ENCODE results near the gene POLR2J. TPM values are rescaled to one million over a fixed set of nuclear protein-coding genes. Genes with fewer than 3 reads are reported as not detected.
"Not testable (repeated sequence)": the region's sequence is repeated elsewhere in the genome, so short reads cannot be mapped to it uniquely, and the experiment has no call there.

The POLR2J gene
- total and polyA plus RNA-seq, 5 experiments from 2014 or later = 44.3 to 112 (median 65.6) TPM

- H3K36me3 Mint-ChIP-seq, H3K4me3 Mint-ChIP-seq, ATAC-seq, POLR2A ChIA-PET, H3K27me3 Mint-ChIP-seq, H3K4me1 Mint-ChIP-seq, H3K9me3 Mint-ChIP-seq, H3K27ac Mint-ChIP-seq: not testable (repeated sequence)
- DNase-seq = peak in 1 of 10 donors; percentile 22
These were observed 3.2 kb upstream of the POLR2J start for GRCh38 chr7:102481962-102482361.

- peak in 4 of 10 donors; percentile 1 to 43 (median 14) for DNase-seq
- H3K9me3 Mint-ChIP-seq, POLR2A ChIA-PET, H3K4me1 Mint-ChIP-seq, ATAC-seq, H3K27me3 Mint-ChIP-seq, H3K36me3 Mint-ChIP-seq: not testable (repeated sequence)
- Mint-ChIP-seq H3K27ac (peak overlapping the region in 3 of 10 donors; percentile 31 to 92 (median 60)), H3K4me3 (peak overlapping the region in 2 of 10 donors; percentile 6 to 58)
These were observed 1.4 kb upstream of the POLR2J start for GRCh38 chr7:102479982-102480637.

- peak overlapping the region in 1 of 10 donors; percentile 66 for H3K4me3 Mint-ChIP-seq
- peak; percentile 5 to 14 for ATAC-seq
- H3K27ac Mint-ChIP-seq = peak overlapping the region in 1 of 10 donors; percentile 84
These were observed 475 bp upstream of the POLR2J start for GRCh38 chr7:102479209-102479584.

GRCh38 chr7:102474736-102475435 is 3.8 kb downstream of the POLR2J start:
- H3K9me3 Mint-ChIP-seq, H3K27me3 Mint-ChIP-seq, ATAC-seq, H3K36me3 Mint-ChIP-seq, H3K4me3 Mint-ChIP-seq, H3K27ac Mint-ChIP-seq, POLR2A ChIA-PET: not testable (repeated sequence)
- peak in 1 of 10 donors; percentile 8 for DNase-seq
- H3K4me1 Mint-ChIP-seq = peaks cover 0 to 12% (median 2%) of the 10 kb centered on the region in 4 donors

More at GRCh38 chr7:102479209-102479584, 475 bp upstream of the POLR2J start:
- H3K27me3 Mint-ChIP-seq, H3K9me3 Mint-ChIP-seq, DNase-seq, POLR2A ChIA-PET, H3K4me1 Mint-ChIP-seq, H3K36me3 Mint-ChIP-seq: not testable (repeated sequence)

- ATAC-seq, H3K4me3 Mint-ChIP-seq, H3K9me3 Mint-ChIP-seq, H3K27ac Mint-ChIP-seq, H3K27me3 Mint-ChIP-seq, POLR2A ChIA-PET, H3K36me3 Mint-ChIP-seq: not testable (repeated sequence)
- peak in 2 of 10 donors; percentile 0 to 43 for DNase-seq
- H3K4me1 Mint-ChIP-seq = peaks cover 0 to 11% (median 1%) of the 10 kb centered on the region in 4 donors
These were observed 4.6 kb downstream of the POLR2J start for GRCh38 chr7:102474116-102474515.

GRCh38 chr7:102473271-102473991 is 5.3 kb downstream of the POLR2J start:
- ATAC-seq = no peak
- H3K9me3 Mint-ChIP-seq = no peaks in the 10 kb centered on the region
- peaks cover 0 to 11% (median 1%) of the 10 kb centered on the region in 4 donors for H3K4me1 Mint-ChIP-seq
- peaks cover 0 to 10% (median 0%) of the 10 kb centered on the region in 3 donors for H3K36me3 Mint-ChIP-seq
- POLR2A ChIA-PET = interaction anchor here (0.5 to 0.9 kb wide), 2 partner anchors 40 to 73 kb away, joined by 3 to 4 read pairs; no protein-coding TSS in a partner anchor
- no peak overlapping the region for H3K4me3 Mint-ChIP-seq
- H3K27ac Mint-ChIP-seq = no peak overlapping the region
- peak in 2 of 10 donors; percentile 0 to 56 for DNase-seq
- H3K27me3 Mint-ChIP-seq = no peaks in the 10 kb centered on the region

GRCh38 chr7:102472126-102473041 is 6.3 kb downstream of the POLR2J start:
- H3K9me3 Mint-ChIP-seq = no peaks in the 10 kb centered on the region
- peak; percentile 8 to 25 for ATAC-seq

GRCh38 chr7:102471791-102472125 is 7.0 kb downstream of the POLR2J start:
- DNase-seq = peak in 1 of 10 donors; percentile 48
- H3K9me3 Mint-ChIP-seq = no peaks in the 10 kb centered on the region
- H3K36me3 Mint-ChIP-seq = peaks cover 0 to 14% (median 0%) of the 10 kb centered on the region in 3 donors
- no peak for ATAC-seq
- H3K27me3 Mint-ChIP-seq = no peaks in the 10 kb centered on the region
- H3K4me1 Mint-ChIP-seq = peaks cover 1 to 11% (median 3%) of the 10 kb centered on the region in 4 donors
- H3K27ac Mint-ChIP-seq = peak overlapping the region in 1 of 10 donors; percentile 78
- no peak overlapping the region for H3K4me3 Mint-ChIP-seq
- POLR2A ChIA-PET = interaction anchor here (0.5 to 1.7 kb wide), 3 partner anchors 8 to 75 kb away, joined by 3 to 6 read pairs (median 3); partner anchors contain the start of gene PRKRIP1

More at GRCh38 chr7:102472126-102473041, 6.3 kb downstream of the POLR2J start:
- POLR2A ChIA-PET = interaction anchor here (0.5 to 1.7 kb wide), 4 partner anchors 8 to 72 kb away, joined by 3 to 4 read pairs (median 3); no protein-coding TSS in a partner anchor
- DNase-seq = peak in 1 of 10 donors; percentile 58
- peak overlapping the region in 2 of 10 donors; percentile 60 to 78 for H3K27ac Mint-ChIP-seq
- H3K27me3 Mint-ChIP-seq = no peaks in the 10 kb centered on the region
- H3K36me3 Mint-ChIP-seq = peaks cover 0 to 10% (median 0%) of the 10 kb centered on the region in 3 donors
- H3K4me3 Mint-ChIP-seq = no peak overlapping the region
- peaks cover 0 to 11% (median 1%) of the 10 kb centered on the region in 4 donors for H3K4me1 Mint-ChIP-seq

- H3K27ac Mint-ChIP-seq = peak overlapping the region in 3 of 10 donors; percentile 14 to 48 (median 38)
These were observed 8.5 kb downstream of the POLR2J start for GRCh38 chr7:102469972-102470825.

GRCh38 chr7:102469351-102469971 is 9.3 kb downstream of the POLR2J start:
- H3K27ac Mint-ChIP-seq = peak overlapping the region in 1 of 10 donors; percentile 22
- H3K4me1 Mint-ChIP-seq = peaks cover 9 to 20% (median 16%) of the 10 kb centered on the region in 4 donors
- no peak overlapping the region for H3K4me3 Mint-ChIP-seq
- H3K9me3 Mint-ChIP-seq = no peaks in the 10 kb centered on the region
- POLR2A ChIA-PET = no interaction called here
- DNase-seq (peak in 1 of 10 donors; percentile 53), ATAC-seq (no peak)
- no peaks in the 10 kb centered on the region for H3K27me3 Mint-ChIP-seq
- H3K36me3 Mint-ChIP-seq = peaks cover 0 to 14% (median 0%) of the 10 kb centered on the region in 3 donors

More at GRCh38 chr7:102469972-102470825, 8.5 kb downstream of the POLR2J start:
- ATAC-seq (no peak), DNase-seq (peak in 1 of 10 donors; percentile 45)
- peak overlapping the region in 1 of 10 donors; percentile 34 for H3K4me3 Mint-ChIP-seq
- H3K9me3 Mint-ChIP-seq = no peaks in the 10 kb centered on the region
- peaks cover 9 to 17% (median 15%) of the 10 kb centered on the region in 4 donors for H3K4me1 Mint-ChIP-seq
- H3K36me3 Mint-ChIP-seq = peaks cover 0 to 14% (median 0%) of the 10 kb centered on the region in 3 donors
- POLR2A ChIA-PET = interaction anchor here (1.7 kb wide), 1 partner anchor 66 kb away, joined by 3 read pairs; no protein-coding TSS in a partner anchor
- no peaks in the 10 kb centered on the region for H3K27me3 Mint-ChIP-seq

Data from naive thymus-derived CD8-positive, alpha-beta T cell (primary cell).